GM21576 (cell line): ENCODE measurements around the gene POLR2A.
"Not testable (repeated sequence)": the region's sequence is repeated elsewhere in the genome, so short reads cannot be mapped to it uniquely, and the experiment has no call there.

Source experiments
- ATAC-seq: cut with Tn5 transposase; IDR thresholded peaks from one replicate; pipeline ENCODE4 v1.9.1; 2021; ENCODE audit warnings: mild to moderate bottlenecking, moderate library complexity; ENCODE audit not compliant: unreplicated experiment

The POLR2A gene

GRCh38 chr17:7460850-7461660 is 23.1 kb upstream of the POLR2A start:
- no peak for ATAC-seq

GRCh38 chr17:7462474-7463371 is 21.4 kb upstream of the POLR2A start:
- ATAC-seq = no peak

GRCh38 chr17:7463372-7463846 is 20.8 kb upstream of the POLR2A start:
- no peak for ATAC-seq

DNA sequence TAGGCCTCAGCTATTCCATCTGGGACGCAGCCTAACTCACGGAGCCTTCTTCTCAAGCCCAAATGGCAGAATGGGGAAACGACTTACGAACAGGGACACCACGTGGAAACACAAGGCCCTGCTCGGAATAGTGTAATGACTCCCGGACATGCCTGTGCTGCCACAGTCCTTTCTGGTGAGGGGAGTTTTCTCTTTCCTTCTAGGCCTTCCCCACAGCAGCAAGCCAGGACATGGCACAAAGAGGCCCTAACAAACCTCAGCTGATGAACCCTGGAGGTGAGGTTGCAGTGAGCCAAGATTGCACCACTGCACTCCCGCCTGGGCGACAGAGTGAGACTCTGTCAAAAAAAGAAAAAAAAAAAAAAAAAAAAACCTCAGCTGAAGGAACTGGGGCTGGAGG is 20.1 kb upstream of the POLR2A start:
- no peak for ATAC-seq

- ATAC-seq = no peak
These were observed 18.4 kb upstream of the POLR2A start for GRCh38 chr17:7465597-7466275.

DNA sequence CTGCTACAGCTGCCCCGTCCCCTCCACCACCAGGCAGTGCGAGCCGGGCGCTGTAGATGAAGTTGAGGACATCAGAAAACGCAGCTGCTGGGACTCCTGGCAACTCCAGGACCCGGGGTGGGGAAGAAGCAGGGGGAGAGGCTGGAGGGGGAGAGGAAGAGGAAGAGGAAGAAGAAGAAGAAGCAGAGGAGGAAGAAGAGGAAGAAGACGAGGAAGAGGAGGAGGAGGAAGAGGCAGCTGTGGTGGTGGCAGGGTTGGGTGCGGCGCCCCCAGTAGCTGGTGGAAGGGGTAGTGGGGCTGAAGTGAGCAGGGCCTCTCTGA is 17.9 kb upstream of the POLR2A start:
- ATAC-seq = no peak

- ATAC-seq = no peak
These were observed 17.4 kb upstream of the POLR2A start for GRCh38 chr17:7466639-7467341.

DNA sequence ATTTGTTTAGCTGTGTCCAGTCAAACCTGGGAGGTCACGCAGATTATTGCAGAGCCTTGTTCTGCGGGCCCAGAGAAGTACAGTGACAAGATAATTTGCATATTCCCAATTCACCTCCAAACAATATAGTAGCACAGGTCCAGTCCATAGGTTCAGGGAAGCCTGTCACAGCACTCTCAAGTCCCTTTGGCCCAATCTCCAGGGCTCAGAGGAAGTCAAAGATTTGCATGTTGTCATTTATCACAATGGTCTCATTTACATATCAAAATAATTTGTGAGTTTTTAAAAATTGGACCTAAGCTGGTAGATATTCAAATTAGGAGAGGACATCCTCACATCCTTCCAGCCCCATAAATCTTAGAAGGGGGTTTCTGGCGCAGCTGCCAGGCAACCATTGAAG is 16.7 kb upstream of the POLR2A start:
- ATAC-seq = no peak

- ATAC-seq = no peak
These were observed 15.9 kb upstream of the POLR2A start for GRCh38 chr17:7468290-7468689.

- no peak for ATAC-seq
These were observed 15.3 kb upstream of the POLR2A start for GRCh38 chr17:7468804-7469389.

GRCh38 chr17:7469843-7470242 is 14.3 kb upstream of the POLR2A start:
- ATAC-seq = not testable (repeated sequence)

GRCh38 chr17:7470457-7470973 is 13.7 kb upstream of the POLR2A start:
- ATAC-seq = not testable (repeated sequence)

GRCh38 chr17:7471729-7472128 is 12.4 kb upstream of the POLR2A start:
- ATAC-seq = no peak

GRCh38 chr17:7474767-7475166 is 9.4 kb upstream of the POLR2A start:
- not testable (repeated sequence) for ATAC-seq

GRCh38 chr17:7475764-7476422 is 8.3 kb upstream of the POLR2A start:
- ATAC-seq = no peak

GRCh38 chr17:7476494-7476893 is 7.7 kb upstream of the POLR2A start:
- ATAC-seq = no peak

DNA sequence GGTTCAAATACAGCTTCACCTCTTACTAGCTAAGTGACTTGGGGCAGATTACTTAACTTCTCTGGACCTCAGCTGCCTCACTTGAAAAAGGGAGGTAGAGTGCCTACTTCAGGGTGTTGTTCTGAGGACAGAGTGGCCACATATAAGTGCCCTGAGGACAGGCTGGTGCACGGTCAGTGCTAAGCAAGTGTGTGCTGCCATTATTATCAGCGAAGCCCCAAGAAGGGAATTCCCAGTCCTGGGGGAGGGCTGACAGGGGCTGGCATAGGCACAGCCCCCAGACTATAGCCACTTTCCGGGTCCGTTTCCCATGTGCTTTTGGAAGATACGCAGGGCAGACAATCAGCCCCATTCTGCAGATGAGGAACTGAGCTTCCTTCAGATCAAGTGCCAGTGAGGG is 7.2 kb upstream of the POLR2A start:
- no peak for ATAC-seq

GRCh38 chr17:7477392-7478275 is 6.5 kb upstream of the POLR2A start:
- ATAC-seq = no peak
